ENCODE measurements around the gene PDE1C. TPM values are rescaled to one million over a fixed set of nuclear protein-coding genes. Genes with fewer than 3 reads are reported as not detected.

Gene PDE1C
- total and polyA plus RNA-seq, 2 of the 4 experiments (the other 2 are of a cell fraction) = 14.2 to 61.5 TPM

DNA sequence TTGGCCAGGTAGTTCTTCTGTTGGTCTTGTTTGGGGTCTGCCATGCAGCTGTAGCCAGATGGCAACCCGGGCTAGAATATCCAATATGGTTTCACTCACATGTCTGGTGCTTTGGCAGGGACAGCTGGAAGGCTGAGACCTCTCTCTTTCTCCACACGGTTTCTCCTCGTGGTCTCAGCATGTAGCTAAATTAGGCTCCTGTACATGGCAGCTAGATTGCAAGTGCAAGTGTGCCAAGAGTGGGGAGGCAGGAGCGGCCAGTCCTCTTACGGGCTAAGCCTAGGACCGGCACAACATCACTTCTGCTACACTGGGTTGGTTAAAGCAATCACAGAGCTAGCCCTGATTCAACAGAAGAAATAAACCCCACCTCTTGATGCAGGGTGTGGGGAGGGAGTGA, 9.3 kb upstream of the PDE1C start:
- no peak overlapping the region for H2BK120ac ChIP-seq (ENCODE audit: low read depth, low read length)
- POLR2A ChIA-PET (ENCODE audit: unreplicated experiment) = no interaction called here
- no CpG with 5 or more reads among the region's 6 CpGs for WGBS, 2 experiments (ENCODE audit: extremely low coverage in 2 of 2, insufficient read length in 1 of 2)
- ATAC-seq (ENCODE audit: low read depth) (no peak), DNase-seq (no peak)
- H2BK20ac ChIP-seq (ENCODE audit: low read depth, low read length) = no peak overlapping the region
- H3K14ac ChIP-seq (replicated peaks; ENCODE audit: low read depth, low read length) = no peak overlapping the region
- TF ChIP-seq, protein P1, sequence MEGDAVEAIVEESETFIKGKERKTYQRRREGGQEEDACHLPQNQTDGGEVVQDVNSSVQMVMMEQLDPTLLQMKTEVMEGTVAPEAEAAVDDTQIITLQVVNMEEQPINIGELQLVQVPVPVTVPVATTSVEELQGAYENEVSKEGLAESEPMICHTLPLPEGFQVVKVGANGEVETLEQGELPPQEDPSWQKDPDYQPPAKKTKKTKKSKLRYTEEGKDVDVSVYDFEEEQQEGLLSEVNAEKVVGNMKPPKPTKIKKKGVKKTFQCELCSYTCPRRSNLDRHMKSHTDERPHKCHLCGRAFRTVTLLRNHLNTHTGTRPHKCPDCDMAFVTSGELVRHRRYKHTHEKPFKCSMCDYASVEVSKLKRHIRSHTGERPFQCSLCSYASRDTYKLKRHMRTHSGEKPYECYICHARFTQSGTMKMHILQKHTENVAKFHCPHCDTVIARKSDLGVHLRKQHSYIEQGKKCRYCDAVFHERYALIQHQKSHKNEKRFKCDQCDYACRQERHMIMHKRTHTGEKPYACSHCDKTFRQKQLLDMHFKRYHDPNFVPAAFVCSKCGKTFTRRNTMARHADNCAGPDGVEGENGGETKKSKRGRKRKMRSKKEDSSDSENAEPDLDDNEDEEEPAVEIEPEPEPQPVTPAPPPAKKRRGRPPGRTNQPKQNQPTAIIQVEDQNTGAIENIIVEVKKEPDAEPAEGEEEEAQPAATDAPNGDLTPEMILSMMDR (conservative IDR thresholded peaks at IDR 0.05; ENCODE audit: low read depth, low read length) = no peak
- TF ChIP-seq MAFK (IDR thresholded peaks at IDR 0.05; ENCODE audit: low read depth, low read length) = no peak
- TF ChIP-seq RAD21 (IDR thresholded peaks at IDR 0.05; ENCODE audit: low read length) = no peak
- no peak for TF ChIP-seq CEBPB (IDR thresholded peaks at IDR 0.05; ENCODE audit: low read depth, low read length)
- no peak for TF ChIP-seq RCOR1 (IDR thresholded peaks at IDR 0.05; ENCODE audit: insufficient replicate concordance, low read length)
- TF ChIP-seq SMC3 (IDR thresholded peaks at IDR 0.05; ENCODE audit: low read depth, low read length) = no peak
- TF ChIP-seq CHD1 (IDR thresholded peaks at IDR 0.05; ENCODE audit: low read depth, low read length) = no peak
- intact Hi-C loops (cut with micrococcal nuclease) = no loop called here
- peaks cover 3% of the 10 kb centered on the region; the same call in 1 of the 2 replicates for H3K4me1 ChIP-seq (ENCODE audit: control insufficient read depth, insufficient read depth, low read length)
- no peak overlapping the region for H3K4ac ChIP-seq (ENCODE audit: low read depth, low read length)
- no peak overlapping the region for H3K4me2 ChIP-seq (ENCODE audit: low read depth, low read length)
- H3K23ac ChIP-seq (ENCODE audit: low read depth, low read length) = no peak overlapping the region
- no peak overlapping the region for H4K91ac ChIP-seq (ENCODE audit: insufficient read depth, low read depth, low read length)
- no peaks in the 10 kb centered on the region for H3K27me3 ChIP-seq (ENCODE audit: control insufficient read depth, insufficient read depth, low read length)
- no peak overlapping the region for H4K8ac ChIP-seq (ENCODE audit: low read depth in 2 of 2, low read length in 2 of 2)
- dilution Hi-C loops (cut with HindIII; ENCODE audit: low sequenced_read_pairs, unreplicated experiment) = no loop called here
- in situ Hi-C loops (cut with MboI; ENCODE audit: low sequenced_read_pairs) = no loop called here
- no peak overlapping the region for H3K4me3 ChIP-seq (ENCODE audit: insufficient read depth, low read depth, low read length)
- no peak overlapping the region for H2AK5ac ChIP-seq (ENCODE audit: low read depth, low read length)
- H3K9me1 ChIP-seq (ENCODE audit: insufficient read depth, low read length) = no peaks in the 10 kb centered on the region
- no peaks in the 10 kb centered on the region for H3K79me1 ChIP-seq (ENCODE audit: low read depth in 1 of 2, low read length in 2 of 2)
- H2AK9ac ChIP-seq (replicated peaks; ENCODE audit: low read depth, low read length, poor library complexity) = no peak overlapping the region
- no peaks in the 10 kb centered on the region for H4K20me1 ChIP-seq (ENCODE audit: insufficient read depth, low read length)
- no peak overlapping the region for H3K56ac ChIP-seq (ENCODE audit: extremely low read depth, insufficient read depth, low read length)
- H3K36me3 ChIP-seq (ENCODE audit: control insufficient read depth, insufficient read depth, low read length) = no peaks in the 10 kb centered on the region
- CTCF ChIA-PET = no interaction called here
- no TSS peak for BruUV-seq (replicated peaks)
- no peak overlapping the region for H3K9ac ChIP-seq (ENCODE audit: low read depth, low read length)
- H2BK15ac ChIP-seq (ENCODE audit: low read depth, low read length) = no peak overlapping the region
- H3K18ac ChIP-seq (ENCODE audit: low read depth, low read length) = no peak overlapping the region
- H2BK5ac ChIP-seq (ENCODE audit: low read depth, low read length, poor library complexity, severe bottlenecking) = no peak overlapping the region
- no peak overlapping the region for H4K5ac ChIP-seq (ENCODE audit: low read depth, low read length)
- no peak overlapping the region for H3K27ac ChIP-seq (ENCODE audit: insufficient read depth, low read length)
- peaks cover 2% of the 10 kb centered on the region; the same call in 1 of the 2 replicates for H3K9me3 ChIP-seq (ENCODE audit: control insufficient read depth, insufficient read depth, low read length)
- H2AFZ ChIP-seq (replicated peaks; ENCODE audit: low read length, poor library complexity) = no peak overlapping the region

Data from IMR-90 (cell line).